C4-2B (cell line): Measurements from ENCODE around the gene NLRP1.

ENCODE experiments used
- H3K27ac ChIP-seq: fragments of 450-650 bp; 2 replicates; pipeline ENCODE4 v1.5.1; 2017
- ZFX ChIP-seq: fragments of 450-650 bp; IDR thresholded peaks from 2 replicates; pipeline ENCODE4 v1.6.1; 2017
- TF ChIP-seq, protein P1 (sequence below): fragments of 450-650 bp; conservative IDR thresholded peaks from 2 replicates; pipeline ENCODE4 v1.5.1; 2017; ENCODE audit warnings: mild to moderate bottlenecking

Gene NLRP1

DNA sequence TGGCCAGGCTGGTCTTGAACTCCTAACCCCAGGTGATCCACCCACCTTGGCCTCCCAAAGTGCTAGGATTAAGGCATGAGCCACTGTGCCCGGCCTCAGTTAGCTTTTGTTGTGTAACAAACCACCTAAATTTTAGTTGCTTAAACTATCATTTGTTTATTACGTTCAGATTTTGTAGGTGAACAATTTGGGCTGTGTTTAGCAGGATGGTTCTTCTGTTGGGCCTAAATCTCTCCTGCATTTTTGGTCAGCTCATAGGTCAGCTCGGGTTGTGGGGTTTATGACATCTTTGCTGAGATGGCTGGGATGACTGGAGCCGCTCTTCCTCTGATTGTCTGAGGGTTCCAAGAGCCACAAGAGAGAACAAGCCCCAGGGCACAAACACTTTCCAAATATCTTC lies 21.1 kb upstream of the NLRP1 start:
- no peak overlapping the region for H3K27ac ChIP-seq
- no peak for TF ChIP-seq ZFX
- TF ChIP-seq, protein P1, sequence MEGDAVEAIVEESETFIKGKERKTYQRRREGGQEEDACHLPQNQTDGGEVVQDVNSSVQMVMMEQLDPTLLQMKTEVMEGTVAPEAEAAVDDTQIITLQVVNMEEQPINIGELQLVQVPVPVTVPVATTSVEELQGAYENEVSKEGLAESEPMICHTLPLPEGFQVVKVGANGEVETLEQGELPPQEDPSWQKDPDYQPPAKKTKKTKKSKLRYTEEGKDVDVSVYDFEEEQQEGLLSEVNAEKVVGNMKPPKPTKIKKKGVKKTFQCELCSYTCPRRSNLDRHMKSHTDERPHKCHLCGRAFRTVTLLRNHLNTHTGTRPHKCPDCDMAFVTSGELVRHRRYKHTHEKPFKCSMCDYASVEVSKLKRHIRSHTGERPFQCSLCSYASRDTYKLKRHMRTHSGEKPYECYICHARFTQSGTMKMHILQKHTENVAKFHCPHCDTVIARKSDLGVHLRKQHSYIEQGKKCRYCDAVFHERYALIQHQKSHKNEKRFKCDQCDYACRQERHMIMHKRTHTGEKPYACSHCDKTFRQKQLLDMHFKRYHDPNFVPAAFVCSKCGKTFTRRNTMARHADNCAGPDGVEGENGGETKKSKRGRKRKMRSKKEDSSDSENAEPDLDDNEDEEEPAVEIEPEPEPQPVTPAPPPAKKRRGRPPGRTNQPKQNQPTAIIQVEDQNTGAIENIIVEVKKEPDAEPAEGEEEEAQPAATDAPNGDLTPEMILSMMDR = no peak

GRCh38 chr17:5600041-5600440 lies 15.7 kb upstream of the NLRP1 start:
- no peak for TF ChIP-seq ZFX
- TF ChIP-seq, protein P1 = no peak
- no peak overlapping the region for H3K27ac ChIP-seq

GRCh38 chr17:5598457-5598856 lies 14.1 kb upstream of the NLRP1 start:
- no peak overlapping the region for H3K27ac ChIP-seq
- no peak for TF ChIP-seq ZFX
- TF ChIP-seq, protein P1 = no peak

GRCh38 chr17:5596421-5596820 lies 12.1 kb upstream of the NLRP1 start:
- no peak for TF ChIP-seq ZFX

DNA sequence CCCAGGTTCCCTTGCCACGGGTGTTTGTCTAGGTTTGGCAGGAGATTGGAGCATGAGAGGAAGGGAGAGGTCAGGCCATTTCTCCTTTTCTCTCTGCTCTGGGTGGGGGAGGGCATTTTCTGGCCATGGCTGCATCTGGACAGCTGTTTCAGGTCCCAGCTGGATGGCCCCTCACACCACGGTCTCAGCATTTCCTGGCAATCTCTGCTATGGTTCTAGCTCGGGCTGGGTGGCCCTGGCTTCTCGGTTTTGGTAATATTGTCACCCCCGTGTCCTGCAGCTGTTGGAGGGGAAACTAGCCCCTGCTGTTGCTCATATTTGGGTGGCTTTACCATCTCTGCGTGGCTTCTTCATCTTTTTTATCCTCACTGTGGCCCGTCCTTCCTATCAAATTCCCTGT lies 11.5 kb upstream of the NLRP1 start:
- TF ChIP-seq, protein P1 = no peak
- no peak for TF ChIP-seq ZFX
- no peak overlapping the region for H3K27ac ChIP-seq

More at GRCh38 chr17:5596421-5596820, 12.1 kb upstream of the NLRP1 start:
- H3K27ac ChIP-seq = no peak overlapping the region

DNA sequence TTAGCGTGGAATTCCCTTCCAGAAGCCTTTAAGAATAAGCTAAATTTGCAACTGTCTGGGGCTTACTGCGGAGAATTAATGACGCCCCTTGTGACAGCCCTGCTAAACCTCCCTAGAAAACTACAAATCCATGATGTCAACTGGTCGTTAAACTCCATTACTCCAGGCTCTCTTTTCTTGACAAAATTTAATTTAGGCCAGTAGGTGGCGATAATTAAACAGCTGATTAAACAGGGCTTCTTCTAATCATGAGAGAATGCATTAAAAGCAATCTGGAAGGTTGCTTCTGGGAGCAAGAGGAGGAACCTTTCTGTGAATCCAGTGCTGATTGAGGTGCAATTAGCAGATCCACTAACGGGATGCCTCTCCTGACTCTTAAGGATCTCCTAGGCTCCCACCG lies 8.1 kb upstream of the NLRP1 start:
- no peak overlapping the region for H3K27ac ChIP-seq
- TF ChIP-seq, protein P1 = peak; percentile 75
- no peak for TF ChIP-seq ZFX

DNA sequence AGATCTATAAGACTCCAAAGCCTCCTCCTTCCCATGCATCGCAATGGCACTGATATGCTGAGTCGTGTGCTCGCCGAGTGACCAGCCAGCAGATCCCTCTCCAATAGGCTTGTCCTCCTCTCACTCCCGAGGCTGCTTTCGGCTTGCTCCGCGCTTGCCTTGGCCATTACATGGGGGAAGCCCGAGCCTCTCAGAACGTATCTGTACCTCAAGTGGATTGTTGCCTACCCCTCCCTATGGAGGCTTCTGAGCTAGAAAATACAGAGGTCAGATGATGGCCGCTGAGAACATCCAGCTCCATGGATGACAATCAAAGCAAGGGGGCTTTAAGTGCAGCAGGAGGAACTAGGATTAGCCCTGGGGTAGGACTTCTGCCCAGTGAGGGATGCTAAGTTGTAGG lies 7.7 kb upstream of the NLRP1 start:
- H3K27ac ChIP-seq = no peak overlapping the region
- TF ChIP-seq, protein P1 = no peak
- no peak for TF ChIP-seq ZFX

GRCh38 chr17:5588584-5588983 lies 4.3 kb upstream of the NLRP1 start:
- no peak for TF ChIP-seq ZFX
- TF ChIP-seq, protein P1 = no peak
- no peak overlapping the region for H3K27ac ChIP-seq
